HepG2 (cell line): ENCODE results near the gene WSB2.

Experiments used
- ARNT2 ChIP-seq: sonication (generic); formaldehyde crosslinking; IDR thresholded peaks from 2 replicates; pipeline ENCODE4 v1.8.0; 2022; ENCODE audit warnings: mild to moderate bottlenecking, low read depth, missing genetic modification reagents, moderate library complexity
- HNRNPL ChIP-seq: fragments of 200-400 bp; formaldehyde crosslinking; IDR thresholded peaks from 2 replicates; pipeline ENCODE4 v1.6.1; 2017; ENCODE audit warnings: mild to moderate bottlenecking, low read depth, low read length
- MXI1 ChIP-seq: IDR thresholded peaks from 3 replicates; pipeline ENCODE4 v1.6.1; 2012; ENCODE audit warnings: low read depth, low read length, inconsistent platforms, borderline replicate concordance
- MYC ChIP-seq: sonication (generic); formaldehyde crosslinking; IDR thresholded peaks from 2 replicates; pipeline ENCODE4 v1.9.0; 2021; ENCODE audit warnings: missing genetic modification reagents, borderline replicate concordance
- POLR2A ChIP-seq, 2 experiments: IDR thresholded peaks; 2 replicates each; pipeline ENCODE4 v1.6.1; 2011; ENCODE audit warnings: low read depth in 2 of 2, low read length in 2 of 2, mild to moderate bottlenecking in 1 of 2, moderate library complexity in 1 of 2; ENCODE audit not compliant: insufficient read depth in 1 of 2
- SNRNP70 ChIP-seq: fragments of 200-400 bp; formaldehyde crosslinking; IDR thresholded peaks from 2 replicates; pipeline ENCODE4 v1.6.1; 2017; ENCODE audit warnings: mild to moderate bottlenecking, low read depth, low read length, moderate library complexity
- TF ChIP-seq, protein P1 (sequence below), 2 experiments: sonication (generic) in 1 of 2; formaldehyde crosslinking in 1 of 2; IDR thresholded peaks; 2 replicates each; pipeline versions ENCODE4 v1.5.1 to v1.6.1; 2011 to 2020; ENCODE audit warnings: borderline replicate concordance in 1 of 2, low read depth in 1 of 2, low read length in 1 of 2, mild to moderate bottlenecking in 1 of 2, missing genetic modification reagents in 1 of 2, moderate library complexity in 1 of 2

DNA sequence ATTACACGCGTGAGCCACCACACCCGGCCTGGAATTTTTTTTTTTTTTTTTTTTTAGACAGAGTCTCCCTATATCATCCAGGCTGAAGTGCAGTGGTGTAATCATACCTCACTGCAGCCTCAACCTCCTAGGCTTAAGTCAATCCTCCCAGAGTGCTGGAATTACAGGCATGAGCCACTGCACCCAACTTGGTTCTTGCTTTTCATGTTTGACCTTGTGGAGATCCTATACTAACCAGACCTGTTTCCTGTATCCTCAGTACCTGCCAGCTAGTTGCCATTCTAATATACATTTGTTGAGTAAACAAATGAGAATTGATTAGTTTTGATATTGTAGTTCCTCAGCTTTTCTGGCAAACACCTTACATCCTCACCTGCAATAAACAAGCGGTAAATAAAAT, 46.0 kb upstream of the WSB2 start:
- TF ChIP-seq POLR2A (IDR thresholded peaks at IDR 0.05; ENCODE audit: insufficient read depth in 1 of 2, low read depth in 2 of 2, low read length in 2 of 2) (no peak), ARNT2 (CRISPR knock-in tag) (no peak), HNRNPL (no peak), MYC (CRISPR knock-in tag) (no peak), MXI1 (no peak), SNRNP70 (no peak)
- TF ChIP-seq, protein P1, sequence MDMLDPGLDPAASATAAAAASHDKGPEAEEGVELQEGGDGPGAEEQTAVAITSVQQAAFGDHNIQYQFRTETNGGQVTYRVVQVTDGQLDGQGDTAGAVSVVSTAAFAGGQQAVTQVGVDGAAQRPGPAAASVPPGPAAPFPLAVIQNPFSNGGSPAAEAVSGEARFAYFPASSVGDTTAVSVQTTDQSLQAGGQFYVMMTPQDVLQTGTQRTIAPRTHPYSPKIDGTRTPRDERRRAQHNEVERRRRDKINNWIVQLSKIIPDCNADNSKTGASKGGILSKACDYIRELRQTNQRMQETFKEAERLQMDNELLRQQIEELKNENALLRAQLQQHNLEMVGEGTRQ (IDR thresholded peaks at IDR 0.05; ENCODE audit: low read depth, low read length) = no peak
- TF ChIP-seq, protein P1 (CRISPR knock-in tag; IDR thresholded peaks at IDR 0.05; ENCODE audit: borderline replicate concordance) = no peak
